Measurements from ENCODE around the gene SLC5A3.
A peak's percentile ranks its signal among the peaks of the same experiment; 100 is the strongest.

The SLC5A3 gene

DNA sequence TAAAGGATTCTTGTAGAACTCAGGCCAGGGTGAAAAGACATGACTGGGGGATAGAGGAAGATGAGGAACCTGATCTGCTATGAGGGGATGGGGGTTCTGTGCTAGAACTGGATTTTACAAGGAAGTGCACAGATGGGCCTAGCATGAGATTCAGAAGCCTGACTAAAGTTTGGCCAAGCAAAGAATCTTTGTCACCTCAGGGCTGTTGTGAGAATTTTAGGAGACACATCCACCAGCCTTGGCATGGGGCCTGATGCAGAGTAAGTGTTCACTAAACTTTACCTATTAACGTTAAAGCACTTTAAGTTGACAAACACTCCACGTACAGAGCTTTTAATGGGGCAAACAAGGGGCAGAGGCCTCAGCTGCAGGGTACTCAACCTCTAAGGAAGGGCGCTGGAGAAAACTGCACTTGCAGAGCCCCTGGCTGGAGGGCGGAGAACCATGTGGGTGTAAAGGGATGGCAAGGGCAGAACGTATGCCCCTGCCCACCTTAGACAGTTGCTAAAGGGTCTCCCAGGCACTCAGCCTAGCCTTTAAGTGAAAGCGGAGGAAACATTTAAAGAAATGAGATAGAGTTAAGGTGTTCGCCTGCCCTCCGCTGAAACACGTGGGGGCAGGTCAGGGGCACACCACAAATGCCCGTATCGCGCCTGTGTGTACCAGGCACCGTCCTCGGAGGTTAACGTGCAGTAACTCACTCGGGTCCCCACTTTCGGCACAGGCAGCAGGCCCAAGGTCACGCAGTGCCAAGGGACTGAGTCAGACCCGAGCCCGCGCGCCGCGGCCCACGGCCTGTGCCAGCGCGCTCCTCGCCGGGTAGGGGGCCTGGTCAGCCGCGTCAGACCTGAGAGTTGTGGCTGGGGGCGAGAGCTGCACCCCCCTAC, 990 bp upstream of the SLC5A3 start:
- no peak for DNase-seq

GRCh38 chr21:34073749-34074282, 438 bp downstream of the SLC5A3 start:
- peak; percentile 36 to 65 for DNase-seq

GRCh38 chr21:34074283-34075090, 1.1 kb downstream of the SLC5A3 start:
- no peak for DNase-seq

DNA sequence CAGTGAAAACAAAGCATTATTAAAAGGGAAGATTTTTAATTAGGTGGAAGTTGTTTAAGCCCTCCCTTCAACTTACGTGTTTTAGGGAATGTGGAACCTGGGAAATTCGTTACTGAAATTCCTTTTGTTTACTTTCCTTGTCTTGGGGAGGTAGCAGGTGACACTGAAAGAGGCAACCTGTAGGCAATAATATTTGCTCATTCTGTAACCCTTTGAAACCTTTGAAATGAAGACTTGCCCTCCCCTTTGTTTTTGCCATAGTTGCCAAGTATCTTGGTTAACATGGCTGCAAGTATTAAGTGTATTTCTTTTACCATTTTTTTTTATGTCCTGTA, 1.7 kb downstream of the SLC5A3 start:
- DNase-seq, result no peak

DNA sequence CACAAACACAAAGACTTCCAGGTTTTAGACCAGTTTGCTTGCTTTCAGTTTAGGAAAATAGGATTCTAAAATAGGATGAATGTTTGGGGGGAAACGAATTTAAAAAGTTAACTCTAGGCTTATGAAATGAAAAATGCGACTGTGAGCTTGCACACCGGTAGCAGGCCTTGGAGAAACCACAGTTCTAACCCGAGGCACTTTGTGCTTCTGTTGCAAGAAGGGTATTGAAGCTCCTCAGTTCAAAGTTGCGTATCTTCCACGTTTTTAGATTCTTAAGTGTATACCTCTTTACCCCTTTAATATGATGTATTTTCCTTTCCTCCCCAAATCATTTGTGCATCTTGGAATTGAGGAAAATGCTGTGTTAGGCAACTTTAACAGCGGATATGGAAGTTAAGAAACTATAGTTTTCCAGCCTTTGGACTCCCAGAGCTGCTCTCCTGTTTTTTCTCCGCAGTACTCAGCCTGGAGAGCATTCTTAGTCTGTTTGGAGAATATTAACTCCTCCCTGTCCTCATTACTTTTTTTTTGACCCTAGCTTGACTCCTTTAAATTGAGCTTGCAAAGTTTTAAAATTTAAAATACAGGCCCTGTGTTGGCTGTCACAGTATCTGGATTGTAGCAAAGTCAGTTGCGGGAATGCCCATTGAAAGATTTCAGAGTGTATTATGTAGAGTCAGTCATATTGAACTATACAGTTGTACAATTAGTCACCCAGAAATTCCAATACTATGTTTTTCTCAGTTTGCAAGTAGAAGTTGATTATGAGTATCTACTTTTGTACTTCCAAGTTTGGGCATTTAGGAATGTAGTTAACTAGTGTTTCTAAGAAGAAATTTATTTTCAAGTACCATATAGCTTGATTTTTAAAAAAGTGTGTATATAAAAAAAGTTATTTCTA, 2.6 kb downstream of the SLC5A3 start:
- no peak for DNase-seq

DNA sequence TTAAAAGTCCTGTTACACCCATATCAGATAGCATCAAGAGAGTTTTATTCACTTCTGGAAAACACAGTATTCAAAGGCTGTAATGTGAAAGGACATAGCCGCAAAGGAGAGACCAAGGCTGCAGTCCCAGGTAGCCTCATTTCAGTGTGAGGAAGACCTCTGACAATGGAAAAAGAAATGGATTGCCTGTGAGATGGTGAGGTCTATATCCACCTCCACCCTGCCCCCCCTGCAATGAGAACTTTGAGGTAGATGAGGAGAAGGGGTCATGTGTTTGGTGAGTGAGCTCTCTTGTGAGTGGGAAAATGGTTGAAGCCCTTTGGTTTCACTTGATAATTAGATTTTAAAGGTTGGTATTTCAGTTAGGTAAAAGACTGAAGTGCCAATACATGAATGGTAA, 3.5 kb downstream of the SLC5A3 start:
- no peak for DNase-seq

GRCh38 chr21:34077888-34078287, 4.5 kb downstream of the SLC5A3 start:
- DNase-seq, result no peak

DNA sequence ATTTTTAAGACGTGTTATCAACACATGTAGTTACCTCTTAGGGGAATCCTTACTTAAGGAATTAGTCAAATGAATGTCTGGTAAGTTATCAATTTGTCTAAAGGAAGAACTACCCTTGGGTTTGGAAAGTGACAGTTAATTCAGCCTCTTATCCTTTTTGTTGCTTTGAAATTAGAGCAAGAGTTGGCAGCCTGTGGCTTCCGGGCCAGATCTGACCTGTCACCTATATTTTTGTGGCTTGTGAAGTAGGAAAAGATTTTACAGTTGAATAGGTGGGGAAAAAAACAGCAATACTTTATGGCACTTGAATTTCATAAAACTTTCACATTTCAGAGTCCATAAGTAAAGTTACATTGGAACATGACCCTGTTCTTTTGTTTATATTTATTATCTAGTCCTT, 5.5 kb downstream of the SLC5A3 start:
- DNase-seq, result peak in 1 of 2 donors; percentile 34

DNA sequence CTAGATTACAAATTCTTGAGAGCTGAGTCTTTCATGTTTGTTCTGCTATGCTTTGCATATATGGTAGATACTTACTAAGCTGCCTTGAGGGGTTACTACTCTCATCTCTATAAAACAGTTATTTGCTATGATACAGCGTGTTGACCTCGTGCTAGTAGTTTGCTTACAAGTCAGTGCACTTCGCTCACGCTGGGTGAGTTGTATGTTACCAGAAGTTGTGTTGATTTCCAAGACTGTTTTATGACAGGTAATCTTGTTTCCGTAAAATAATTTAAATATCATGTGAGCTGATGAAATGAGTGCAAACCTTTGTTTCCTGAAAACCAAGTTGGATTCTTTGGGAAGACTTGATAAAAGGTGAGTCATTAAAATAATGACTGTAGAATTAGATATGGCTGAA, 7.3 kb downstream of the SLC5A3 start:
- DNase-seq, result no peak

DNA sequence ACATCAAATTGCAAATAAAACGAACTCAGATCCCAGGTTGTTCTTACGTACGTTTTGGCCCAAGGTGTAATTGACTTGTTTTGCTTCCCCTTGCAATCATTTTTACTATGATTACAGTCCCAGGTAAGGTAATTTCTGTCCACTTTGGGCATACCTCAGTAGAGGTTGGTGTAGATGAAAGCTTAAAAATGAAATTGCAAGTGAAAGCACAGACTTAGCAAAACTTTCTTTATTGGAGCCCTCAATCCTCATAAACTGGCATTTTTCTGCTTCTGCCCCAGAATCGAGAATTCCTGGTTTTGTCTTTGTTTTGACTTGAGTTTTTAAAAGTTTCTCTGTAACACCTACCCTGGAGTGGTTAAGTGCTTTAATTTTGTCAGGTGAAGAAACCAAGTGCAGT, 9.4 kb downstream of the SLC5A3 start:
- DNase-seq, result no peak

DNA sequence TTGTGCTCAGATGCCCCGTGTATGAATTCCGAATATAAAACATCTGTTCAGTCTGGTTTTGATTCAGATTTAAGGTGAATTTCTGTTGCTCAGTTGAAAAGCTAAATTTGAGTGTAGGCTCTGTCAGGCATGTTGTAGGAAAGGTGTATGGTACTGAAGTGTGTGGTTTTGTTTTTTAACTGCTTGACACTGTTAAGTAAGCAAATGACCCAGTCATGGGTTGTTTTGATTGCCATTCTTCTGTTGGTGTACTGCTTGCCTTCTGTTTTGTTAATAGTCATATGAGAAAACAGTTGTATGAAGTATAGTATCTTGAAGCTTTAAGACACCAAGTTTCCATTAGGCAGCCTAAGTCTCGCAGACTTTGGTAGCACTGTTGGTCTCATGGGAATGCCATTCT, 10.0 kb downstream of the SLC5A3 start:
- DNase-seq, result no peak

DNA sequence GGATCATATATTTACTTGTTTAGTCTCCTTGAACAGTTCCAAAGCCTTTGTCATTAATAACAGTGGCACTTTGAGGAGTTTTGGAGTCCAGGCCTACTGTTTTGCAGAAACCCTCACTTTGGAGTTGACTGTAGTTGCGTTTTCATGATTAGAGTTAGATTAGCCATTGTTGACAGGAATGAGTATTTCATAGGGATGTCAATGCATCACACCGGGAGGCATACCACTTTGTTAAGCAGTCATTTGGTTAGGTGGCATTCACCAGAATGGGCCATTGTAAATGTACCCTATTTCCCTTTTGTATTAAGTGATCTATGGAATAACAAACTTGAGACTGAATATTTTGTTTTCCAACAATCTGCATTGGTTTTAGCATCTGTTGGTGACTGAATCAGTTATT, 11.8 kb downstream of the SLC5A3 start:
- no peak for DNase-seq

DNA sequence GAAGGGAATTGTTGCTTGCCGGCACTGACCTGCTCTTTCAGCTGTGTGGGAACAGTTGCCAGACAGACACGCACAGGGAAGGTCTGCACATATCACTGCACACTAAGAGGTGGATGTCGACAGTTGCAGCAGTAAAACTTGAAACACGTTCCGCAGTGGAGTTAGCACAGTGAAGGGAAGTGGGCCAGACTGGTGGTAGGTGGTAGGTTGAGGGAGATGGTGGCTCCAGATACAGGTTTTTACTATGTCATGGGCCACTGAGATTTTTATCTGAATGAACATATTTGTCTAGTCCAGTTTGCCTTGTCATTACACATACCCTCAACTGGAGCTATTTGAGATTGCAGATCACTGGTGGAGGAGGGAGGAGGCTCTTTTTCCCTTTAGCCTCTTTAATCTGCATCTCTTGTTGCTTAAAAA, 13.5 kb downstream of the SLC5A3 start:
- DNase-seq, result no peak

- DNase-seq, result no peak
Measured at GRCh38 chr21:34088752-34089151, 15.4 kb downstream of the SLC5A3 start.

DNA sequence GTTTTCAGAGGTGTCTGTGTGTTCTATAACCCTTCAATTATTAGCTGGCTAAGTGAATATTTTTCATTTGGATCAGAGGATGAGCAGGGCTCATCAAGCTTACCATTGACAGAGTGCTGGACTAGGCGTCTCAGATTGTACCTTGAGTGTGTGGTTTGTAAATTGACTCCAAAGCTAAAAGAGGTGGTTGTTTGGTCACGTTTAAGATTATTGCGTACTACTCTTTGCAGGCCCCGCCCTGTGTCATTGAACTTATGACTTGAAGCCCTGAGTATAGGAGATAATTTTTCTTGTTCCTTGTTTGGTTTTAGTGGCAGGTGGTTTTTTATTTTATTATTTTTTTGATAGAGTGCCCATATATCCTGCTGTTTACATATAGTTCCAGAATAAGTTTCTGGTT, 17.7 kb downstream of the SLC5A3 start:
- no peak for DNase-seq

DNA sequence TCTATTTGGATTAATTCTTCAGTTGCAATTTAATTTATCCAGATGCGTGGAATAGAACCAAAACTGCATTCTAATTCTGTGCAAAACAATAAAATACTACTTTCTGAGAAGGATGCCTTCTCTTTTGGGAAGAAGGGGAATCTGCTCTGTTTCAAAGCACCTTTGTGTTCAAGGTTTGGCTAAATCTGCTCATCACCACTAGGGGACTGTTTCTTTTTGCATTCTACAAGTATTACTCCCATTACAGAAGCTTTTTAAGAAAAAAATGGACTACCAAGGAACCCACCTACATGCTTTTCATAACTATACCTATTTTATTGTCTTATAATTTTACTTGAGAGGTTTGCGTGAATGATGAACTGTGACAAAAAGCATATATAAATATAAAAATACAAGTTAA, 18.2 kb downstream of the SLC5A3 start:
- DNase-seq, result no peak

DNA sequence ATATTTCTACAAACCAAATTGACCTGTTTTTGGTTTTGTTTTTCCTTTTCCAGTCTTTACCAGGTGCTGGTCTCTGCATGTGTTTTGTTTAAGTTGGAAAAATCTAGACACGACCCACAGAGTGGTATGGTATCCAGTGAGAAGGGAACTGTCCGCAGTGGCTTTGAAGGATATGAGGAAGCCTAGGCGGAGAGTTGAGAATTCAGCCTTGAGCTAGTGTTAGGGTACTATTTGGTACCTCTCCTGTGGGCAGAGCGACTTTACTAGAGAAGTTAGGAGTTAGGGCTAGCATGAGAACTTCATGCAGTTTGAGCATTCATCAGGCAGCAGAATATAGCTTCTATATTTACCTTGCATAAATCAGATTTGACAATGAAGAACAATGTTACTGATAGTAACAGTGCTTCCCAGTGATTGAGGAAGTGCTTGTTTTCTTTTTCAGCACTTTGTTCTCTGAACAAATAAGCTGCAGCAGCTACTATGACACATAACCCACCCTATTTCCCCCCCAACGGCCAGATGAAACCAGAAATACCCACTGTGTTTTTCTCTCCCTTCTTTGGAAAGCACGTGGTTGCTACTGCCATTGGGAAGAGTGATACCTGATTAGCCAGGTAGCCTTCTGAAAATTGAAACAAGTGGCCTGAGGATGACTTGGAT, 19.0 kb downstream of the SLC5A3 start:
- DNase-seq, result no peak

DNA sequence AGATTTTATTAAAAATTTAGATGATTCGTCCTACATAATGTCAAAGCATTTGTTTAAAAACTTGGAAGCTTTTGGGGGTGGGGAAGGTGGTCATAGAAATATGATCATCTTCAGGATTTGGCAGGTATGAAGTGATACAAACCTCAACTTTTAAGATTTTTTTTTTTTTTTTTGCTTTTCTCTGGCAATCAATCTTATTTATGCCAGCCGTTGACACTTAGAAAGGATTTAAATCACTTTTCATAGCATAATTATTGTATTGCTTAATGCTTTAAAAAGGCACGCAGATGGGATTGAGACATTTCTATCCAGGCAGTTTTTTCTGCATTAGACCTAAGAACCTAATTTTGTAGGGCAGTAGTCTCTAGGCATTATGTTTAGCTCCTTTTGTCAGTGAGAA, 19.7 kb downstream of the SLC5A3 start:
- no peak for DNase-seq

DNA sequence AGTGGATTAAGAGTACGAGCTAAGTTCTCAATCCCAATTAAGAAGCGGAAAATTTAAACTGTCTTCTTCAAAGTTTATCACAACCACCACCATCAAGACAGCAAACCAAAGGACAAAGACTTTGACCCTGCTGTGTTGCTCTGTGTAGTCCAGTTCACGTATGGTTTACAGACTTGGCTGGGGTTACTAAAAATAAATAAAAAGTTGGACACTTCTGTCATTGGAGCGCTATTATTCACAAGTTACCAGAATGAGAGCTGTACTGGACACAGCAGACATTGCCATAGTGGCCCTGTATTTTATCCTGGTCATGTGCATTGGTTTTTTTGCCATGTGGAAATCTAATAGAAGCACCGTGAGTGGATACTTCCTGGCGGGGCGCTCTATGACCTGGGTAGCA, 21.6 kb downstream of the SLC5A3 start:
- no peak for DNase-seq

DNA sequence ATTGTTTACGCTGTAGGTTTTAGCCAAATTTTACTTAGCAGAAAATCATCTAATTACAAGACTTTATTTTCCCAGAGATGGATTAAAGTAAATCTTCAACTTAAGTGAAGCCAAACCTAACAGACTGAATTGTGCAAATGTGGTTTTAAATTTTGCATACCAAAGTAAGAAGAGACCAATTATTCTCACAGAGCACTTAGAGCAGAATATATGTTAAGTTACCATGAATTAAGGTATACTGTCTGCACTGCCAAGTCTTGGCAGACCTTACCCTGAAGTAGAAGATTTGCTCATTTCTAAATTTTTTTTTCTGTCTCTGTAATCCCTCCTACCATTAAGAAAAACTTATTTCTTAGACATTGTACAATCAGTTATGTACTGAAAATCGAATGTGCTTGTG, 24.1 kb downstream of the SLC5A3 start:
- DNase-seq, result no peak

- DNase-seq, result no peak
Measured at GRCh38 chr21:34100337-34100736, 27.0 kb downstream of the SLC5A3 start.

DNA sequence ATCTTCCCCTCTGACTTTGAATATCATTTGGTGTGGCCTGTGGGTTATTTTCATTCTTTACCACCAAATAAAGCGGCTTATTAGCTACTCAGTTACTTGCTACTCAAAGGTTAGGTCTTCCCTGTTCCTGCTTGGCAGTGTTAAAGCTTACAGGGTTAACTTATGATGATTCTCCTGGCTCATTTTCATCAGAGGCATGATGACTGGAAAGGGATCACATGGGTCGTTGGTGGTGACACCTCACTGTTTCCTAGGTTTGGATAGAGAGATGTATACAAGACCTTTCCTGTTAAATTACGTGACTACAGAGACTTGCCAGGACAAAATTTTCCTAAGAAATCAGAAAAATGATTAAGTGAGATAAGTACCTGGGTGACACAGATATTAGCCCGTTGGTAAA, 27.4 kb downstream of the SLC5A3 start:
- DNase-seq, result no peak

Measured in CD4-positive, alpha-beta T cell treated with Interferon alpha-2 for 1 hour (primary cell).